ENCODE results near the gene MARVELD3. TPM values are rescaled to one million over a fixed set of nuclear protein-coding genes. Genes with fewer than 3 reads are reported as not detected.
"Not testable (repeated sequence)": the region's sequence is repeated elsewhere in the genome, so short reads cannot be mapped to it uniquely, and the experiment has no call there.

The MARVELD3 gene
- total RNA-seq, 1 donor from 2014 or later: 17.0 TPM

GRCh38 chr16:71674229-71674628 lies 48.2 kb downstream of the MARVELD3 start:
- no peak overlapping the region for H3K4me3 Mint-ChIP-seq
- no peak for TF ChIP-seq CTCF (conservative IDR thresholded peaks at IDR 0.05)
- H3K27ac Mint-ChIP-seq: no peak overlapping the region
- H3K9me3 Mint-ChIP-seq: no peaks in the 10 kb centered on the region
- no peaks in the 10 kb centered on the region for H3K4me1 Mint-ChIP-seq (ENCODE audit: unreplicated experiment)
- DNase-seq (ENCODE audit: extremely low spot score, unreplicated experiment): no peak
- no peaks in the 10 kb centered on the region for H3K27me3 Mint-ChIP-seq
- peaks cover 23% of the 10 kb centered on the region for H3K36me3 Mint-ChIP-seq

- no peaks in the 10 kb centered on the region for H3K4me1 Mint-ChIP-seq (ENCODE audit: unreplicated experiment)
- H3K27ac Mint-ChIP-seq: no peak overlapping the region
- TF ChIP-seq CTCF (conservative IDR thresholded peaks at IDR 0.05): no peak
- no peak overlapping the region for H3K4me3 Mint-ChIP-seq
- peaks cover 24% of the 10 kb centered on the region for H3K36me3 Mint-ChIP-seq
- no peaks in the 10 kb centered on the region for H3K9me3 Mint-ChIP-seq
- DNase-seq (ENCODE audit: extremely low spot score, unreplicated experiment): no peak
- no peaks in the 10 kb centered on the region for H3K27me3 Mint-ChIP-seq
Measured at GRCh38 chr16:71675380-71675779, 49.4 kb downstream of the MARVELD3 start.

- DNase-seq (ENCODE audit: extremely low spot score, unreplicated experiment): no peak
- Mint-ChIP-seq H3K27me3 (no peaks in the 10 kb centered on the region), H3K27ac (no peak overlapping the region), H3K36me3 (peaks cover 28% of the 10 kb centered on the region), H3K4me1 (ENCODE audit: unreplicated experiment) (no peaks in the 10 kb centered on the region), H3K4me3 (no peak overlapping the region), H3K9me3 (no peaks in the 10 kb centered on the region)
- TF ChIP-seq CTCF (conservative IDR thresholded peaks at IDR 0.05): no peak
Measured at GRCh38 chr16:71676236-71676635, 50.3 kb downstream of the MARVELD3 start.

GRCh38 chr16:71681360-71681759 lies 55.4 kb downstream of the MARVELD3 start:
- no peaks in the 10 kb centered on the region for H3K27me3 Mint-ChIP-seq
- H3K4me3 Mint-ChIP-seq: no peak overlapping the region
- no peak for TF ChIP-seq CTCF (conservative IDR thresholded peaks at IDR 0.05)
- peaks cover 35% of the 10 kb centered on the region for H3K36me3 Mint-ChIP-seq
- DNase-seq (ENCODE audit: extremely low spot score, unreplicated experiment): no peak
- H3K9me3 Mint-ChIP-seq: no peaks in the 10 kb centered on the region
- H3K4me1 Mint-ChIP-seq (ENCODE audit: unreplicated experiment): no peaks in the 10 kb centered on the region
- H3K27ac Mint-ChIP-seq: no peak overlapping the region

GRCh38 chr16:71684280-71684679 lies 58.3 kb downstream of the MARVELD3 start:
- H3K4me1 Mint-ChIP-seq (ENCODE audit: unreplicated experiment); H3K4me3 Mint-ChIP-seq; H3K27me3 Mint-ChIP-seq; DNase-seq (ENCODE audit: extremely low spot score, unreplicated experiment); H3K27ac Mint-ChIP-seq; H3K9me3 Mint-ChIP-seq: not testable (repeated sequence)
- H3K36me3 Mint-ChIP-seq: peaks cover 36% of the 10 kb centered on the region

Other genes with a start within 250 kb of the MARVELD3 start
- not detected in 2 replicates for gene TLE7, start 184.1 kb upstream of the MARVELD3 start, total RNA-seq (ENCODE audit: low replicate concordance)
- gene ZNF23, start 163.9 kb upstream of the MARVELD3 start, total RNA-seq (ENCODE audit: low replicate concordance): 9.8 and 11.1 TPM in 2 replicates
- 6.0 and 7.6 TPM in 2 replicates for gene ZNF19, start 136.9 kb upstream of the MARVELD3 start, total RNA-seq (ENCODE audit: low replicate concordance)
- gene CHST4, start 99.8 kb upstream of the MARVELD3 start, total RNA-seq (ENCODE audit: low replicate concordance): 0.33 TPM in 1 of 2 replicates, not detected in the other
- 0.14 TPM in 1 of 2 replicates, not detected in the other for gene TAT, start 49.1 kb upstream of the MARVELD3 start, total RNA-seq (ENCODE audit: low replicate concordance)
- 10.2 and 12.0 TPM in 2 replicates for gene PHLPP2, start 98.5 kb downstream of the MARVELD3 start, total RNA-seq (ENCODE audit: low replicate concordance)
- 90.5 and 115 TPM in 2 replicates for gene AP1G1, start 182.7 kb downstream of the MARVELD3 start, total RNA-seq (ENCODE audit: low replicate concordance)
- 27.8 and 29.0 TPM in 2 replicates for gene ATXN1L, start 219.8 kb downstream of the MARVELD3 start, total RNA-seq (ENCODE audit: low replicate concordance)

Data from type B pancreatic cell (in vitro differentiated cells).